ENCODE data around the gene EXT2. TPM values are rescaled to one million over a fixed set of nuclear protein-coding genes. Genes with fewer than 3 reads are reported as not detected.

The EXT2 gene
- total and polyA plus RNA-seq, 10 of the 15 experiments (the other 5 are each of a cell fraction or from before 2014, with no cell fraction given): 3.8 to 31.4 (median 17.9) TPM

DNA sequence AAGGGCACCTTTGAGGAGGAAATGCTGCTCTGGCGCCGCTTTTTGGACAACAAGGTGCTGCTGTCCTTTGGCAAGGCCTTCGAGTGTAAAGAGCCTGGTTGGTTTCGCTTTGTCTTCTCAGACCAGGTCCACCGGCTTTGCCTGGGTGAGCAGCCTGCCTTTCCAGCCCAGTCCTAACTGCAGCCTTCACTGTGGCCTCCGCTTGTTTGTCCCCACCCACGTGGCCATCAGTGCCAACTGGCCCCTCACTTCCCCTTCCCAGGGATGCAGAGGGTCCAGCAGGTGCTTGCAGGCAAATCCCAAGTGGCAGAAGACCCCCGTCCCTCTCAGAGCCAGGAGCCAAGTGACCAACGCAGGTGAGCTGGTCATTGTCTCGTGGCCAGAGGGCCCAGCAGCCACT is 12.0 kb upstream of the EXT2 start:
- no peak for TF ChIP-seq MEF2A (IDR thresholded peaks at IDR 0.05; ENCODE audit: insufficient read depth, low read depth, low read length)
- no peak for TF ChIP-seq HDAC2 (IDR thresholded peaks at IDR 0.05)
- TF ChIP-seq SMAD1 (IDR thresholded peaks at IDR 0.05; ENCODE audit: low read depth, partially characterized antibody): no peak
- no peak for TF ChIP-seq MYC (IDR thresholded peaks at IDR 0.05; ENCODE audit: insufficient read depth, insufficient read length, insufficient replicate concordance, low read length, severe bottlenecking)
- no peak for TF ChIP-seq JUNB (IDR thresholded peaks at IDR 0.05)
- no peak for TF ChIP-seq PRDM15 (CRISPR knock-in tag; IDR thresholded peaks at IDR 0.05)
- TF ChIP-seq NR2C1 (IDR thresholded peaks at IDR 0.05): no peak
- no peak for TF ChIP-seq NFYA (IDR thresholded peaks at IDR 0.05; ENCODE audit: borderline replicate concordance, low read depth, low read length)
- TF ChIP-seq ATF2 (IDR thresholded peaks at IDR 0.05; ENCODE audit: low read length): no peak
- no peak for TF ChIP-seq IKZF2 (IDR thresholded peaks at IDR 0.05)
- TF ChIP-seq BRCA1 (IDR thresholded peaks at IDR 0.05; ENCODE audit: low read depth, low read length): no peak
- no peak for TF ChIP-seq CBX5 (IDR thresholded peaks at IDR 0.05; ENCODE audit: low read depth)
- H4K20me1 ChIP-seq (ENCODE audit: control insufficient read depth, insufficient read depth): no peaks in the 10 kb centered on the region

More for the DNA sequence above, 12.0 kb upstream of the EXT2 start:
- ChIA-PET POLR2A (no interaction called here), RAD21 (ENCODE audit: unreplicated experiment) (no interaction called here), SMC1A (ENCODE audit: uncharacterized antibody, unreplicated experiment) (no interaction called here), CTCF (no interaction called here)
- H3K9ac ChIP-seq (ENCODE audit: control insufficient read depth, insufficient read depth, low read length): no peak overlapping the region
- H3K4me3 ChIP-seq: no peak overlapping the region
- H3K79me2 ChIP-seq (ENCODE audit: control insufficient read depth, insufficient read depth, low read length): no peaks in the 10 kb centered on the region
- FAIRE-seq (no peak), ATAC-seq (no peak), DNase-seq (ENCODE audit: low read depth, low spot score) (no peak)
- 86% methylated on average over 10 of the region's 10 CpGs for WGBS (ENCODE audit: insufficient coverage, insufficient replicate concordance, low lambda C conversion rate, missing lambda C conversion rate)
- H3K4me1 ChIP-seq (ENCODE audit: control insufficient read depth, insufficient read depth, low read length): no peaks in the 10 kb centered on the region
- no peak overlapping the region for H2AFZ ChIP-seq (ENCODE audit: control insufficient read depth, low read depth, low read length)
- no TSS peak for BruUV-seq (replicated peaks)
- in situ Hi-C loops (cut with MboI) (no loop called here), intact Hi-C loops (cut with micrococcal nuclease; ENCODE audit: unreplicated experiment) (no loop called here)
- no peaks in the 10 kb centered on the region for H3K36me3 ChIP-seq (ENCODE audit: control insufficient read depth in 2 of 2, insufficient read depth in 2 of 2, low read length in 1 of 2)
- no peak overlapping the region for H3K4me2 ChIP-seq (ENCODE audit: control insufficient read depth, insufficient read depth)
- no peaks in the 10 kb centered on the region; the same call in 1 of the 3 replicates for H3K9me3 ChIP-seq (replicated peaks; ENCODE audit: control insufficient read depth, insufficient read depth, low read length)
- no peak overlapping the region for H3K27ac ChIP-seq (ENCODE audit: control insufficient read depth, insufficient read depth)
- no peaks in the 10 kb centered on the region for H3K27me3 ChIP-seq (replicated peaks in 1 of 2; ENCODE audit: control insufficient read depth in 2 of 2, insufficient read depth in 2 of 2, low read length in 1 of 2)

Data from GM12878 (cell line).